Caco-2 (cell line): ENCODE data around the gene ARHGAP25. TPM values are rescaled to one million over a fixed set of nuclear protein-coding genes. Genes with fewer than 3 reads are reported as not detected.

Experiments used
- BruUV-seq: library from RNA; stranded (reverse); fragments of 400-500 nt; replicated peaks from 2 replicates; lab custom pipeline; 2021; lab: Mats Ljungman, UMichigan
- CTCF ChIA-PET: fragments of 300-600 bp; sonication (Branson Sonifier 250); formaldehyde crosslinking; loops from one replicate; lab custom pipeline; 2022; ENCODE audit warnings: antibody characterized with exemption; lab: Charles Lee
- POLR2A ChIA-PET: fragments of 300-600 bp; sonication (Branson Sonifier 250); formaldehyde crosslinking; loops from one replicate; lab custom pipeline; 2022; ENCODE audit warnings: antibody characterized with exemption; lab: Charles Lee
- DNase-seq, 2 experiments: peaks; one replicate each; pipeline versions ENCODE4 v3.0.0 to v3.0.0-alpha.2; 2020 to 2022
- H3K27me3 ChIP-seq: replicated peaks from 2 replicates; pipeline ENCODE4 v1.6.0; 2011; ENCODE audit warnings: low read length; ENCODE audit not compliant: control insufficient read depth, insufficient read depth
- H3K36me3 ChIP-seq: 2 replicates; pipeline ENCODE4 v1.5.1; 2011; ENCODE audit warnings: low read length; ENCODE audit not compliant: control insufficient read depth, insufficient read depth
- H3K4me1 ChIP-seq: fragments of 250-450 bp; sonication (Bioruptor Pico); 2 replicates; pipeline ENCODE4 v1.5.1; 2020; ENCODE audit warnings: mild to moderate bottlenecking
- H3K4me3 ChIP-seq: 2 replicates; pipeline ENCODE4 v1.5.1; 2011; ENCODE audit warnings: low read depth, mild to moderate bottlenecking, control low read depth, low read length
- H3K9me3 ChIP-seq: fragments of 250-450 bp; sonication (Bioruptor Pico); 2 replicates; pipeline ENCODE4 v1.5.1; 2020; ENCODE audit warnings: mild to moderate bottlenecking, moderate library complexity
- H3K27ac Mint-ChIP-seq: one replicate; pipeline ENCODE4 v1.8.0; 2022; ENCODE audit warnings: mixed read lengths; ENCODE audit not compliant: unreplicated experiment
- H3K27me3 Mint-ChIP-seq: one replicate; pipeline ENCODE4 v1.8.0; 2022; ENCODE audit warnings: mixed read lengths; ENCODE audit not compliant: insufficient read depth, unreplicated experiment
- H3K36me3 Mint-ChIP-seq: one replicate; pipeline ENCODE4 v1.8.0; 2022; ENCODE audit warnings: mild to moderate bottlenecking, mixed read lengths; ENCODE audit not compliant: insufficient read depth, unreplicated experiment
- H3K4me1 Mint-ChIP-seq: one replicate; pipeline ENCODE4 v1.8.0; 2022; ENCODE audit warnings: low read depth, mixed read lengths; ENCODE audit not compliant: unreplicated experiment
- H3K4me3 Mint-ChIP-seq: one replicate; pipeline ENCODE4 v1.8.0; 2022; ENCODE audit warnings: mild to moderate bottlenecking, moderate library complexity, mixed read lengths; ENCODE audit not compliant: unreplicated experiment
- H3K9me3 Mint-ChIP-seq: one replicate; pipeline ENCODE4 v1.8.0; 2022; ENCODE audit warnings: mixed read lengths; ENCODE audit not compliant: unreplicated experiment
- intact Hi-C: fragments of 100-400 bp; cut with micrococcal nuclease; formaldehyde crosslinking; loops from one replicate; pipeline ENCODE4 v1.10.0; 2022; ENCODE audit not compliant: unreplicated experiment
- total RNA-seq: library from RNA; stranded (reverse); gene quantifications from 2 replicates; pipeline ENCODE4 v1.2.3, GENCODE V29; 2022
- TF ChIP-seq, protein P1 (sequence below), 2 experiments: fragments of 200-600 bp in 1 of 2; IDR thresholded peaks; 1 replicate in 1 of 2; 2 replicates in 1 of 2; pipeline versions ENCODE4 v1.5.1 to v1.8.0; 2011 to 2022; ENCODE audit warnings: antibody characterized with exemption in 1 of 2, control low read depth in 1 of 2, inconsistent platforms in 1 of 2, low read depth in 1 of 2, low read length in 1 of 2, mild to moderate bottlenecking in 1 of 2, moderate library complexity in 1 of 2; ENCODE audit not compliant: insufficient read depth in 1 of 2, severe bottlenecking in 1 of 2, unreplicated experiment in 1 of 2

The ARHGAP25 gene
- total RNA-seq, 1 experiment from 2014 or later = 0.48 TPM

DNA sequence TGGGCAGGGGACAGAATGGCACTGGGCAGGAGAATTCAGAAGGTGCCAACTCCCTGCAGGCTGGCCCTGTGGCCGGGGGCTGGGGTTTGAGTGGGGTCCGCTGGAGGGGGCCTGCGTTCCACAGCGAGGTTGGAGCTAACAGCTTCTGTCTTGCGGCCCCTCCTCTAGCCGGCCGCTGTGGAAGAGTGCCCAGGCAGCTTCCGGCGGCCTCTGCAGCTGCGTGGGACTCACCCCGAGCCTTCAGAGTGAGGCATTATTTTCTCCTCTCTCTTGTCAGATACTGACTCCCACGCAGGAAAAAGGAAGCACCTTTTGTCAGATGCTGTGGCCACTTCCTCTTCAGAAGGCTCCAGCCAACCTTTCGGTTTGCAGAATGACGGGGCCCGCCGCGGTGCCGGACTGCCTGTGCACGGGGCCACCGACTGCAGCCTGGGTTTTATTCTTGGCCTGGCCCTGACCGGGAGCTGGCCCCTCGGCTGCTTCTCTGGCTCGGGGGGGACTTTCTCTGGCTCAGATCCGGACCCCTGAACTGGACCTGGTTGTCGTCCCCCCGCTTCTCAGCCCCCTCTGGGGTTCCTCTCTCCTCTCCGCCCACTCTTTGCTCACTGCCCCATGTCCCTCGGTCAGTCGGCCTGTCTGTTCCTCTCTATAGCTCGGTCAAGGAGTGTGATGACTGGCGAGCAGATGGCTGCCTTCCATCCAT is 40.1 kb downstream of the ARHGAP25 start:
- no peaks in the 10 kb centered on the region for H3K36me3 Mint-ChIP-seq
- H3K9me3 ChIP-seq = no peaks in the 10 kb centered on the region
- no peak overlapping the region for H3K4me3 ChIP-seq
- intact Hi-C loops = no loop called here
- H3K4me3 Mint-ChIP-seq = no peak overlapping the region
- H3K4me1 Mint-ChIP-seq = no peaks in the 10 kb centered on the region
- ChIA-PET POLR2A (no interaction called here), CTCF (no interaction called here)
- no peak overlapping the region for H3K27ac Mint-ChIP-seq
- TF ChIP-seq, protein P1, sequence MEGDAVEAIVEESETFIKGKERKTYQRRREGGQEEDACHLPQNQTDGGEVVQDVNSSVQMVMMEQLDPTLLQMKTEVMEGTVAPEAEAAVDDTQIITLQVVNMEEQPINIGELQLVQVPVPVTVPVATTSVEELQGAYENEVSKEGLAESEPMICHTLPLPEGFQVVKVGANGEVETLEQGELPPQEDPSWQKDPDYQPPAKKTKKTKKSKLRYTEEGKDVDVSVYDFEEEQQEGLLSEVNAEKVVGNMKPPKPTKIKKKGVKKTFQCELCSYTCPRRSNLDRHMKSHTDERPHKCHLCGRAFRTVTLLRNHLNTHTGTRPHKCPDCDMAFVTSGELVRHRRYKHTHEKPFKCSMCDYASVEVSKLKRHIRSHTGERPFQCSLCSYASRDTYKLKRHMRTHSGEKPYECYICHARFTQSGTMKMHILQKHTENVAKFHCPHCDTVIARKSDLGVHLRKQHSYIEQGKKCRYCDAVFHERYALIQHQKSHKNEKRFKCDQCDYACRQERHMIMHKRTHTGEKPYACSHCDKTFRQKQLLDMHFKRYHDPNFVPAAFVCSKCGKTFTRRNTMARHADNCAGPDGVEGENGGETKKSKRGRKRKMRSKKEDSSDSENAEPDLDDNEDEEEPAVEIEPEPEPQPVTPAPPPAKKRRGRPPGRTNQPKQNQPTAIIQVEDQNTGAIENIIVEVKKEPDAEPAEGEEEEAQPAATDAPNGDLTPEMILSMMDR (IDR thresholded peaks at IDR 0.05; ENCODE audit: insufficient read depth in 1 of 2, low read depth in 1 of 2, low read length in 1 of 2, severe bottlenecking in 1 of 2, unreplicated experiment in 1 of 2) = no peak
- no peaks in the 10 kb centered on the region; the same call in 1 of the 2 replicates for H3K27me3 ChIP-seq
- no TSS peak for BruUV-seq
- H3K9me3 Mint-ChIP-seq = no peaks in the 10 kb centered on the region
- H3K4me1 ChIP-seq = no peaks in the 10 kb centered on the region
- peaks cover 15% of the 10 kb centered on the region for H3K27me3 Mint-ChIP-seq
- no peak for DNase-seq
- no peaks in the 10 kb centered on the region for H3K36me3 ChIP-seq

DNA sequence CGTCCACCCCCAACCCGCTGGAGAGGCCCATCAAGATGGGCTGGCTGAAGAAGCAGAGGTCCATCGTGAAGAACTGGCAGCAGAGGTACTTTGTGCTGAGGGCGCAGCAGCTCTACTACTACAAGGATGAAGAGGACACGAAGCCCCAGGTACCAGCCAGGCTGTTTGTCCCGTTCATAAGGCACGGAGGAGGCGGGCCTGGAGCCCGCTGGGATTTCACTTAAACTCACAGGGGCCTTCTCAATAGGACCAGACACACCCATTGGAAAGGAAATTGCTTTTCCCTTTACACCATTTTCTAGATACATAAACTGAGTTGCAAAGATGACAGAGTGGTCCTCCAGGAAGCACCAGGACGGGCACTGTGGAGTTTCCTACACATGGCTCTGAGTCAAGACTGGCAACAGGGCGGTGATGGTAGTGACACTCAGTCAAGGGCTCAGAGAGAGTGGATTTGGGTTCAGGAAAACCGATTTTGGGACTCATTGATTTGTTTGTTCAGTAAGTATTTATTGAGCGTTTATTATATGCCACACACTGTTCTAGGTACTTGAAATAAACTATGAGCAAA is 40.7 kb downstream of the ARHGAP25 start:
- no peak for DNase-seq
- Histone ChIP-seq H3K27me3 (no peaks in the 10 kb centered on the region; the same call in 1 of the 2 replicates), H3K4me1 (no peaks in the 10 kb centered on the region), H3K36me3 (no peaks in the 10 kb centered on the region), H3K9me3 (no peaks in the 10 kb centered on the region), H3K4me3 (no peak overlapping the region)
- ChIA-PET CTCF (no interaction called here), POLR2A (no interaction called here)
- intact Hi-C loops = no loop called here
- H3K9me3 Mint-ChIP-seq = no peaks in the 10 kb centered on the region
- no peak overlapping the region for H3K27ac Mint-ChIP-seq
- TF ChIP-seq, protein P1 (IDR thresholded peaks at IDR 0.05; ENCODE audit: insufficient read depth in 1 of 2, low read depth in 1 of 2, low read length in 1 of 2, severe bottlenecking in 1 of 2, unreplicated experiment in 1 of 2) = no peak
- no peaks in the 10 kb centered on the region for H3K36me3 Mint-ChIP-seq
- no peaks in the 10 kb centered on the region for H3K4me1 Mint-ChIP-seq
- BruUV-seq = no TSS peak
- H3K4me3 Mint-ChIP-seq = no peak overlapping the region
- peaks cover 15% of the 10 kb centered on the region for H3K27me3 Mint-ChIP-seq

DNA sequence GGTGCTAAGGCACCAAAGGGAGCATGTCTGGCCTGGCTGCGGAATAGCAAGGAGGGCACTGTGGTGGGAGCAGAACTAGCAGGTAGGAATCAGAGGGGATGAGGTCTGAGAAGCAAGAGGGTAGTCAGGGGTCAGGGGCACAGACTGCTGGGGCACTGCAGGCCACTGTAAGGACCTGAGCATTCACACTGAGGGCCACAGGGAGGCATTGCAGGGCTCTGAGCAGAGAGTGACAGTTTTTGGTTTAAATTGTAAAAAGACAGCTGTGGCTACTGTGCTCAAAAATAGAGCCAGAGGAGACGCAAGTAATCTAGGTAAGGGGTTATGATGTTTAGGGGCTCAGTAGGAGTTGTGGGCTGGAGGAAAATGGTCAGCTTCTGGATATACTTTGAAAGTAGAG is 41.5 kb downstream of the ARHGAP25 start:
- Mint-ChIP-seq H3K9me3 (no peaks in the 10 kb centered on the region), H3K27ac (no peak overlapping the region), H3K4me1 (no peaks in the 10 kb centered on the region), H3K4me3 (no peak overlapping the region), H3K27me3 (peaks cover 15% of the 10 kb centered on the region), H3K36me3 (no peaks in the 10 kb centered on the region)
- Histone ChIP-seq H3K9me3 (no peaks in the 10 kb centered on the region), H3K27me3 (no peaks in the 10 kb centered on the region; the same call in 1 of the 2 replicates), H3K4me3 (no peak overlapping the region), H3K4me1 (no peaks in the 10 kb centered on the region), H3K36me3 (no peaks in the 10 kb centered on the region)
- intact Hi-C loops = no loop called here
- no TSS peak for BruUV-seq
- POLR2A ChIA-PET = no interaction called here
- CTCF ChIA-PET = interaction anchor here (0.6 kb wide), 1 partner anchor 67 kb away, joined by 4 read pairs; no protein-coding TSS in a partner anchor
- DNase-seq = no peak
- TF ChIP-seq, protein P1 (IDR thresholded peaks at IDR 0.05; ENCODE audit: insufficient read depth in 1 of 2, low read depth in 1 of 2, low read length in 1 of 2, severe bottlenecking in 1 of 2, unreplicated experiment in 1 of 2) = no peak
